HG03571 (cell line): ENCODE results near the gene THOP1.

Experiments
- ATAC-seq: cut with Tn5 transposase; IDR thresholded peaks from one replicate; pipeline ENCODE4 v1.9.1; 2021; ENCODE audit not compliant: unreplicated experiment

The THOP1 gene

GRCh38 chr19:2802826-2803225, 17.5 kb downstream of the THOP1 start:
- ATAC-seq, result no peak

GRCh38 chr19:2803486-2804155, 18.3 kb downstream of the THOP1 start:
- ATAC-seq, result no peak

- no peak for ATAC-seq
Observed at GRCh38 chr19:2804156-2805004, 19.1 kb downstream of the THOP1 start.

GRCh38 chr19:2805261-2805900, 20.1 kb downstream of the THOP1 start:
- no peak for ATAC-seq

GRCh38 chr19:2805991-2806649, 20.8 kb downstream of the THOP1 start:
- ATAC-seq, result no peak

GRCh38 chr19:2806736-2807378, 21.6 kb downstream of the THOP1 start:
- ATAC-seq, result no peak

- no peak for ATAC-seq
Observed at GRCh38 chr19:2807379-2808128, 22.3 kb downstream of the THOP1 start.

GRCh38 chr19:2808129-2808941, 23.0 kb downstream of the THOP1 start:
- ATAC-seq, result no peak

- ATAC-seq, result no peak
Observed at GRCh38 chr19:2809387-2810140, 24.3 kb downstream of the THOP1 start.

GRCh38 chr19:2810141-2811091, 25.1 kb downstream of the THOP1 start:
- ATAC-seq, result no peak

- ATAC-seq, result no peak
Observed at GRCh38 chr19:2811221-2811722, 26.0 kb downstream of the THOP1 start.

GRCh38 chr19:2811735-2812413, 26.6 kb downstream of the THOP1 start:
- no peak for ATAC-seq

GRCh38 chr19:2812414-2813234, 27.3 kb downstream of the THOP1 start:
- ATAC-seq, result no peak

- ATAC-seq, result no peak
Observed at GRCh38 chr19:2813235-2814160, 28.2 kb downstream of the THOP1 start.

- no peak for ATAC-seq
Observed at GRCh38 chr19:2814426-2814825, 29.1 kb downstream of the THOP1 start.
